ENCODE measurements around the gene PAM16.

GRCh38 chr16:4319454-4320421 lies 31.4 kb downstream of the PAM16 start:
- no peak for TF ChIP-seq ZNF274 (IDR thresholded peaks at IDR 0.05; ENCODE audit: low read depth, low read length)
- TF ChIP-seq SUZ12 (IDR thresholded peaks at IDR 0.05; ENCODE audit: extremely low read depth, insufficient read depth, insufficient read length) = no peak

All from NT2/D1 (cell line).